ENCODE results near the gene NR3C2. TPM values are rescaled to one million over a fixed set of nuclear protein-coding genes. Genes with fewer than 3 reads are reported as not detected.

Gene NR3C2
- polyA plus RNA-seq, 1 of the 3 experiments (the other 2 are of a cell fraction), result 0.02 TPM

DNA sequence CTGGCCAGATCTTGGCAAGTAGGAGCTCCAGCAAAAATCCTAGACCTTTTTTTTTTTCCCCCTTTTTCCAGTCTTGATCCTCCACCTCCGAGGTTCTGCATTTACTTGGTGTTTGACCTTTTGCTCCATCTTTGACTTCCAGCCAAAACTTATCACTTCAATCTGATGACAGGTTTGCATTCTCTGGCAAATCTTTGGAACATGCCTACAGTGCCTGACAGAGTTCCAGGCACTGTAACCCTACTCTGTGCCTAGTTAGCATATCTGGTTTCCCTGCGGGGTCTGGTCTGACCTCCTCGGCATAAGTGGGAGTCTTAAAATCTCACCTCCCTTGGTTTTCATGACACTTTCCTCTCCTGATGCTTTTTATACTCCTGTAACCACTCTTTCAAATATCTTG lies 39.4 kb upstream of the NR3C2 start (continued):
- TF ChIP-seq FOSL2 (IDR thresholded peaks at IDR 0.05; ENCODE audit: borderline replicate concordance, low read depth), result no peak

DNA sequence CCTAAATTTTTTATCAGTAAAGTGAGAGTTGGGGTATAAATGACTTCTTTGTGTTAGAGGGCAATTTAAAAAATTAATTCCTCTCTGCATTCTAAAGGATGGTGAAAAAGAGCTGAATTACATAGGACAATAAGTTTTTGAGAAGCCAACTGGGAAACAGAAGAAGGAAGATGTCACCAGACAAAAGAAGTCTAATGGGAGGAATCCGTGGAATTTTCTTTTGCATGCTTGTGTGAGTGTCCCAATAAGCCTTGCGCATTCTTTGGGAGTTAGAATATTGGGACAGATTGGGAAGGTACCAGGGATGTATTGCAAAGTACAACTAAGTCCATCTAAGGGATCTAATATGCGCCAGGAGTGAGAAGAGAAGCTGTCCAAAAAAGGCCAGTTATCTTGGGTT lies 35.1 kb upstream of the NR3C2 start:
- Histone ChIP-seq H3K9me3 (no peaks in the 10 kb centered on the region), H3K36me3 (replicated peaks in 1 of 2; ENCODE audit: control insufficient read depth in 1 of 2, insufficient read depth in 2 of 2, low read length in 1 of 2) (no peaks in the 10 kb centered on the region), H3F3A (replicated peaks; ENCODE audit: insufficient read depth) (no peaks in the 10 kb centered on the region), H3K4me2 (no peak overlapping the region), H3K9me2 (no peaks in the 10 kb centered on the region), H2AFZ (ENCODE audit: low read depth) (no peak overlapping the region), H3K27me3 (ENCODE audit: insufficient read depth) (no peaks in the 10 kb centered on the region; the same call in 1 of the 2 replicates), H3K79me2 (ENCODE audit: insufficient read depth) (no peaks in the 10 kb centered on the region), H3K27ac (ENCODE audit: low read depth in 2 of 2, low read length in 1 of 2) (no peak overlapping the region), H3K9ac (no peak overlapping the region), H4K20me1 (ENCODE audit: insufficient read depth) (no peaks in the 10 kb centered on the region), H3K4me1 (ENCODE audit: control insufficient read depth in 1 of 2, insufficient read depth in 2 of 2, low read depth in 1 of 2, low read length in 1 of 2) (no peaks in the 10 kb centered on the region), H3K4me3 (ENCODE audit: low read depth in 2 of 2, low read length in 1 of 2) (no peak overlapping the region)
- CTCF ChIA-PET, result no interaction called here
- WGBS (ENCODE audit: low lambda C conversion rate), result 0% methylated on average over 3 of the region's 3 CpGs
- POLR2A ChIA-PET, result no interaction called here
- no peak for DNase-seq
- TF ChIP-seq NFIC (IDR thresholded peaks at IDR 0.05; ENCODE audit: borderline replicate concordance) (no peak), GABPA (IDR thresholded peaks at IDR 0.05; ENCODE audit: low read depth) (no peak), TAF1 (IDR thresholded peaks at IDR 0.05; ENCODE audit: borderline replicate concordance, low read depth, low read length) (no peak), YY1 (IDR thresholded peaks at IDR 0.05; ENCODE audit: low read depth) (no peak), TCF12 (IDR thresholded peaks at IDR 0.05) (no peak), EZH2phosphoT487 (IDR thresholded peaks at IDR 0.05; ENCODE audit: borderline replicate concordance, low read depth) (no peak), SMC3 (IDR thresholded peaks at IDR 0.05; ENCODE audit: low read depth, low read length) (no peak), FOSL2 (IDR thresholded peaks at IDR 0.05; ENCODE audit: borderline replicate concordance, low read depth) (no peak), CHD2 (IDR thresholded peaks at IDR 0.05; ENCODE audit: low read length, partially characterized antibody) (no peak), MXI1 (IDR thresholded peaks at IDR 0.05; ENCODE audit: low read depth, low read length) (no peak), ELF1 (IDR thresholded peaks at IDR 0.05) (no peak), POLR2AphosphoS5 (IDR thresholded peaks at IDR 0.05; ENCODE audit: low read depth, low read length) (no peak), EP300 (IDR thresholded peaks at IDR 0.05; ENCODE audit: borderline replicate concordance in 1 of 2, low read depth in 1 of 2, low read length in 1 of 2) (no peak), GATA2 (CRISPR knock-in tag; IDR thresholded peaks at IDR 0.05) (no peak), RCOR1 (IDR thresholded peaks at IDR 0.05; ENCODE audit: low read length) (no peak), TEAD4 (IDR thresholded peaks at IDR 0.05; ENCODE audit: borderline replicate concordance, insufficient read depth) (no peak), RFX5 (IDR thresholded peaks at IDR 0.05; ENCODE audit: low read length) (no peak)
- TF ChIP-seq, protein P1, sequence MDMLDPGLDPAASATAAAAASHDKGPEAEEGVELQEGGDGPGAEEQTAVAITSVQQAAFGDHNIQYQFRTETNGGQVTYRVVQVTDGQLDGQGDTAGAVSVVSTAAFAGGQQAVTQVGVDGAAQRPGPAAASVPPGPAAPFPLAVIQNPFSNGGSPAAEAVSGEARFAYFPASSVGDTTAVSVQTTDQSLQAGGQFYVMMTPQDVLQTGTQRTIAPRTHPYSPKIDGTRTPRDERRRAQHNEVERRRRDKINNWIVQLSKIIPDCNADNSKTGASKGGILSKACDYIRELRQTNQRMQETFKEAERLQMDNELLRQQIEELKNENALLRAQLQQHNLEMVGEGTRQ (IDR thresholded peaks at IDR 0.05; ENCODE audit: borderline replicate concordance, low read depth, low read length), result no peak
- TF ChIP-seq, protein P2, sequence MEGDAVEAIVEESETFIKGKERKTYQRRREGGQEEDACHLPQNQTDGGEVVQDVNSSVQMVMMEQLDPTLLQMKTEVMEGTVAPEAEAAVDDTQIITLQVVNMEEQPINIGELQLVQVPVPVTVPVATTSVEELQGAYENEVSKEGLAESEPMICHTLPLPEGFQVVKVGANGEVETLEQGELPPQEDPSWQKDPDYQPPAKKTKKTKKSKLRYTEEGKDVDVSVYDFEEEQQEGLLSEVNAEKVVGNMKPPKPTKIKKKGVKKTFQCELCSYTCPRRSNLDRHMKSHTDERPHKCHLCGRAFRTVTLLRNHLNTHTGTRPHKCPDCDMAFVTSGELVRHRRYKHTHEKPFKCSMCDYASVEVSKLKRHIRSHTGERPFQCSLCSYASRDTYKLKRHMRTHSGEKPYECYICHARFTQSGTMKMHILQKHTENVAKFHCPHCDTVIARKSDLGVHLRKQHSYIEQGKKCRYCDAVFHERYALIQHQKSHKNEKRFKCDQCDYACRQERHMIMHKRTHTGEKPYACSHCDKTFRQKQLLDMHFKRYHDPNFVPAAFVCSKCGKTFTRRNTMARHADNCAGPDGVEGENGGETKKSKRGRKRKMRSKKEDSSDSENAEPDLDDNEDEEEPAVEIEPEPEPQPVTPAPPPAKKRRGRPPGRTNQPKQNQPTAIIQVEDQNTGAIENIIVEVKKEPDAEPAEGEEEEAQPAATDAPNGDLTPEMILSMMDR (IDR thresholded peaks at IDR 0.05), result no peak
- TF ChIP-seq, protein P3, sequence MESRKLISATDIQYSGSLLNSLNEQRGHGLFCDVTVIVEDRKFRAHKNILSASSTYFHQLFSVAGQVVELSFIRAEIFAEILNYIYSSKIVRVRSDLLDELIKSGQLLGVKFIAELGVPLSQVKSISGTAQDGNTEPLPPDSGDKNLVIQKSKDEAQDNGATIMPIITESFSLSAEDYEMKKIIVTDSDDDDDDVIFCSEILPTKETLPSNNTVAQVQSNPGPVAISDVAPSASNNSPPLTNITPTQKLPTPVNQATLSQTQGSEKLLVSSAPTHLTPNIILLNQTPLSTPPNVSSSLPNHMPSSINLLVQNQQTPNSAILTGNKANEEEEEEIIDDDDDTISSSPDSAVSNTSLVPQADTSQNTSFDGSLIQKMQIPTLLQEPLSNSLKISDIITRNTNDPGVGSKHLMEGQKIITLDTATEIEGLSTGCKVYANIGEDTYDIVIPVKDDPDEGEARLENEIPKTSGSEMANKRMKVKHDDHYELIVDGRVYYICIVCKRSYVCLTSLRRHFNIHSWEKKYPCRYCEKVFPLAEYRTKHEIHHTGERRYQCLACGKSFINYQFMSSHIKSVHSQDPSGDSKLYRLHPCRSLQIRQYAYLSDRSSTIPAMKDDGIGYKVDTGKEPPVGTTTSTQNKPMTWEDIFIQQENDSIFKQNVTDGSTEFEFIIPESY (IDR thresholded peaks at IDR 0.05; ENCODE audit: borderline replicate concordance, low read depth), result no peak

Measured in SK-N-SH (cell line).